ENCODE data around the gene DOCK2.

- TF ChIP-seq ZNF473 (tag by site-specific recombination; IDR thresholded peaks at IDR 0.05) (no peak), ZBTB17 (tag by site-specific recombination; IDR thresholded peaks at IDR 0.05) (no peak), SALL2 (tag by site-specific recombination; IDR thresholded peaks at IDR 0.05; ENCODE audit: borderline replicate concordance) (no peak), ZNF274 (IDR thresholded peaks at IDR 0.05; ENCODE audit: low read length) (no peak), ZNF274 (tag by site-specific recombination; IDR thresholded peaks at IDR 0.05; ENCODE audit: borderline replicate concordance) (no peak), ZNF549 (tag by site-specific recombination; IDR thresholded peaks at IDR 0.05) (no peak), ZNF138 (tag by site-specific recombination; IDR thresholded peaks at IDR 0.05; ENCODE audit: borderline replicate concordance) (no peak), CTCF (tag by site-specific recombination; IDR thresholded peaks at IDR 0.05) (no peak), ZNF530 (tag by site-specific recombination; IDR thresholded peaks at IDR 0.05; ENCODE audit: low read depth) (no peak)
These were observed 108.5 kb downstream of the DOCK2 start for GRCh38 chr5:169745441-169746146.

Data from HEK293 (cell line).